OCI-LY3 (cell line): Measurements from ENCODE around the gene GORASP2.

Experiments used
- H2AFZ ChIP-seq: fragments of 200-600, 300-600 bp; shearing (Covaris generic); 2 replicates; pipeline ENCODE4 v1.6.0; 2014; ENCODE audit warnings: antibody characterized with exemption, low read depth, low read length
- H3K27ac ChIP-seq: fragments of 200-600, 300-600 bp; sonication (generic); 2 replicates; pipeline ENCODE4 v1.5.1; 2014; ENCODE audit warnings: mild to moderate bottlenecking, low read length, moderate library complexity, mixed read lengths
- H3K27me3 ChIP-seq: fragments of 200-600, 300-600 bp; sonication (generic); 2 replicates; pipeline ENCODE4 v1.6.1; 2014; ENCODE audit warnings: low read depth, low read length, mixed read lengths
- H3K36me3 ChIP-seq: fragments of 200-600, 300-600 bp; sonication (generic); replicated peaks from 2 replicates; pipeline ENCODE3; 2014; ENCODE audit warnings: low read depth, low read length, mixed read lengths
- H3K4me1 ChIP-seq: fragments of 300-600, 200-600 bp; sonication (generic); 2 replicates; pipeline ENCODE4 v1.6.1; 2014; ENCODE audit warnings: low read length, mixed read lengths
- H3K4me2 ChIP-seq: fragments of 200-600, 300-600 bp; sonication (generic); 2 replicates; pipeline ENCODE4 v1.6.1; 2014; ENCODE audit warnings: low read length, mixed read lengths
- H3K4me3 ChIP-seq: fragments of 300-600, 200-600 bp; sonication (generic); 2 replicates; pipeline ENCODE4 v1.5.1; 2014; ENCODE audit warnings: antibody characterized with exemption, mild to moderate bottlenecking, low read length, moderate library complexity
- H3K79me2 ChIP-seq: fragments of 300-600, 200-600 bp; shearing (Covaris generic); 2 replicates; pipeline ENCODE4 v1.6.1; 2014; ENCODE audit warnings: mild to moderate bottlenecking, low read length, mixed read lengths
- H3K9ac ChIP-seq: fragments of 300-600, 200-600 bp; shearing (Covaris generic); 2 replicates; pipeline ENCODE4 v1.6.0; 2014; ENCODE audit warnings: mild to moderate bottlenecking, low read length, moderate library complexity
- H3K9me3 ChIP-seq: fragments of 200-600, 300-600 bp; shearing (Covaris generic); 2 replicates; pipeline ENCODE4 v1.6.1; 2014; ENCODE audit warnings: low read length, mixed read lengths; ENCODE audit not compliant: insufficient read depth
- H4K20me1 ChIP-seq: fragments of 200-600, 300-600 bp; sonication (generic); 2 replicates; pipeline ENCODE4 v1.6.1; 2016; ENCODE audit warnings: low read length, mixed read lengths; ENCODE audit not compliant: insufficient read depth
- EZH2phosphoT487 ChIP-seq: fragments of 200-600 bp; shearing (Covaris generic); IDR thresholded peaks from 2 replicates; pipeline ENCODE4 v1.6.1; 2018; ENCODE audit warnings: antibody characterized with exemption, mixed run types, low read depth
- TF ChIP-seq, protein P1 (sequence below): fragments of 200-600, 300-600 bp; sonication (generic); IDR thresholded peaks from 2 replicates; pipeline ENCODE4 v1.5.1; 2014; ENCODE audit warnings: antibody characterized with exemption, low read length, low read depth

Gene GORASP2

DNA sequence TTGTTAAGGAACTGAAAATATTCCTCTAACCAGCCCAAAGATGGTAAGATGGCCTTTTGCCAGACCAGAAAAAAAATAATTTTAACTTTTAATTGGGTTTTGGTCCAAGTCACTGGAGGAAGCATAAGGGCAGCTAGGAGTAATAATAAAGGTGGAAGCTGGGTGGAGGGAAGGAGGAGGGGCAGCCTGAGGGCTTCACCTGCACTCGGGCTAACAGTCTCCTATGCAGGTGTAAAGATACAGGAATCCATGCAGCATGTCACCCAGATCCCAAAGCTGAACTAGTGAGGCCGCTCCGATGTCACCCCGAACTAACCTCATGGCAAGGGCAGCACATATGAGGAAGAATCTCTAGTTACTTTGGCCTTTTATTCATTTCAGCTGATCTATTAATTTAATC lies 37.2 kb upstream of the GORASP2 start:
- Histone ChIP-seq H2AFZ (no peak overlapping the region), H3K36me3 (no peaks in the 10 kb centered on the region), H3K9ac (no peak overlapping the region), H3K79me2 (no peaks in the 10 kb centered on the region), H4K20me1 (no peaks in the 10 kb centered on the region), H3K27me3 (peaks cover 14% of the 10 kb centered on the region), H3K4me1 (no peaks in the 10 kb centered on the region), H3K9me3 (no peaks in the 10 kb centered on the region), H3K27ac (no peak overlapping the region), H3K4me3 (no peak overlapping the region), H3K4me2 (no peak overlapping the region)
- TF ChIP-seq, protein P1, sequence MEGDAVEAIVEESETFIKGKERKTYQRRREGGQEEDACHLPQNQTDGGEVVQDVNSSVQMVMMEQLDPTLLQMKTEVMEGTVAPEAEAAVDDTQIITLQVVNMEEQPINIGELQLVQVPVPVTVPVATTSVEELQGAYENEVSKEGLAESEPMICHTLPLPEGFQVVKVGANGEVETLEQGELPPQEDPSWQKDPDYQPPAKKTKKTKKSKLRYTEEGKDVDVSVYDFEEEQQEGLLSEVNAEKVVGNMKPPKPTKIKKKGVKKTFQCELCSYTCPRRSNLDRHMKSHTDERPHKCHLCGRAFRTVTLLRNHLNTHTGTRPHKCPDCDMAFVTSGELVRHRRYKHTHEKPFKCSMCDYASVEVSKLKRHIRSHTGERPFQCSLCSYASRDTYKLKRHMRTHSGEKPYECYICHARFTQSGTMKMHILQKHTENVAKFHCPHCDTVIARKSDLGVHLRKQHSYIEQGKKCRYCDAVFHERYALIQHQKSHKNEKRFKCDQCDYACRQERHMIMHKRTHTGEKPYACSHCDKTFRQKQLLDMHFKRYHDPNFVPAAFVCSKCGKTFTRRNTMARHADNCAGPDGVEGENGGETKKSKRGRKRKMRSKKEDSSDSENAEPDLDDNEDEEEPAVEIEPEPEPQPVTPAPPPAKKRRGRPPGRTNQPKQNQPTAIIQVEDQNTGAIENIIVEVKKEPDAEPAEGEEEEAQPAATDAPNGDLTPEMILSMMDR: no peak
- no peak for TF ChIP-seq EZH2phosphoT487

DNA sequence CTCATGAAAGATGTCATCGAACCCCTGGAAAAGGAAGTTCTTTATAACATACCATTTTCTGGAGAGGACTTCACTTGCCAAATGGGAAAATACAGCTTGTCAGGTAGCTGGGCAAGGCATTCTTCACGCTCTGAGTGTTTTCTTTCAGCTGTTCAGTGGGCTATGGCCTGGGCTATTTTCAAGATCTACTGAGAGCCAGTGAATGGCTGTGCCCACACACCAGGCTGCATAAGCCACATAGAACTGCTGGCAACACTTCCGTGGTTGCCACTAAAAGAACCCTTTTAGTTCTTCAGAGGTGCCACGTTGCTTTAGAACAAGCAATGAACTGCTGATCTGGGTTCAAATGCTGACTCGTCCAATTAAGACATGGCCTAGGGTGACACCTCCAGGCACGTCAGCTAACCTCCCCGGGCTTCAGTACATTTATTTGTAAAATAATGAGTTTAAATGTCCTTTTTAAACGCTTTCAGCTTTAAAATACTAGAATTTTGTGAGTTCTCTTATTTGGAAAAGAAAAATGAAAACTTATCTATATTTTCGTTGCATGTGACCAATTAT lies 36.6 kb upstream of the GORASP2 start:
- Histone ChIP-seq H3K9me3 (no peaks in the 10 kb centered on the region), H3K27ac (no peak overlapping the region), H3K79me2 (no peaks in the 10 kb centered on the region), H4K20me1 (no peaks in the 10 kb centered on the region), H3K4me3 (no peak overlapping the region), H3K27me3 (peaks cover 14% of the 10 kb centered on the region), H3K9ac (no peak overlapping the region), H3K4me2 (no peak overlapping the region), H2AFZ (no peak overlapping the region), H3K36me3 (no peaks in the 10 kb centered on the region), H3K4me1 (no peaks in the 10 kb centered on the region)
- TF ChIP-seq EZH2phosphoT487: no peak
- TF ChIP-seq, protein P1: no peak

GRCh38 chr2:170895023-170895757 lies 33.9 kb upstream of the GORASP2 start:
- H3K4me3 ChIP-seq: no peak overlapping the region
- no peaks in the 10 kb centered on the region for H3K4me1 ChIP-seq
- no peaks in the 10 kb centered on the region for H4K20me1 ChIP-seq
- TF ChIP-seq EZH2phosphoT487: no peak
- TF ChIP-seq, protein P1: no peak
- no peaks in the 10 kb centered on the region for H3K36me3 ChIP-seq
- H3K4me2 ChIP-seq: no peak overlapping the region
- no peaks in the 10 kb centered on the region for H3K79me2 ChIP-seq
- no peaks in the 10 kb centered on the region for H3K9me3 ChIP-seq
- no peak overlapping the region for H3K27ac ChIP-seq
- H3K9ac ChIP-seq: no peak overlapping the region
- H2AFZ ChIP-seq: no peak overlapping the region
- peaks cover 14% of the 10 kb centered on the region for H3K27me3 ChIP-seq

- H2AFZ ChIP-seq: no peak overlapping the region
- no peak overlapping the region for H3K27ac ChIP-seq
- H3K4me3 ChIP-seq: no peak overlapping the region
- H3K4me2 ChIP-seq: no peak overlapping the region
- TF ChIP-seq EZH2phosphoT487: no peak
- TF ChIP-seq, protein P1: no peak
- H3K4me1 ChIP-seq: no peaks in the 10 kb centered on the region
- H3K79me2 ChIP-seq: no peaks in the 10 kb centered on the region
- H3K36me3 ChIP-seq: no peaks in the 10 kb centered on the region
- H4K20me1 ChIP-seq: no peaks in the 10 kb centered on the region
- H3K27me3 ChIP-seq: peaks cover 9% of the 10 kb centered on the region
- no peaks in the 10 kb centered on the region for H3K9me3 ChIP-seq
- no peak overlapping the region for H3K9ac ChIP-seq
Observed at GRCh38 chr2:170896622-170897021, 32.4 kb upstream of the GORASP2 start.
